ENCODE measurements around the gene SMYD3. TPM values are rescaled to one million over a fixed set of nuclear protein-coding genes. Genes with fewer than 3 reads are reported as not detected.

SMYD3 gene
- total RNA-seq, 2 donors from 2014 or later: 13.5 to 20.8 TPM

- no peak overlapping the region for H3K4me3 ChIP-seq
- H3K27ac ChIP-seq: no peak overlapping the region
- DNase-seq: no peak
- ATAC-seq: no peak
- H3K4me1 ChIP-seq: no peaks in the 10 kb centered on the region
- TF ChIP-seq POLR2A (IDR thresholded peaks at IDR 0.05): no peak
- no peak for TF ChIP-seq CTCF (IDR thresholded peaks at IDR 0.05)
- H3K9me3 ChIP-seq: no peaks in the 10 kb centered on the region
- intact Hi-C loops (cut with DNase I): no loop called here
- 93 to 97% methylated on average over 2 of the region's 2 CpGs for WGBS, 2 donors
- no peaks in the 10 kb centered on the region for H3K36me3 ChIP-seq (replicated peaks in 1 of 2; ENCODE audit: insufficient read depth in 1 of 2, low read depth in 2 of 2)
- H3K27me3 ChIP-seq: no peaks in the 10 kb centered on the region
Observed at GRCh38 chr1:245921417-245921816, 585.7 kb downstream of the SMYD3 start.

GRCh38 chr1:245917403-245917802, 589.7 kb downstream of the SMYD3 start:
- 73 to 77% methylated on average over 6 of the region's 6 CpGs for WGBS, 2 donors
- DNase-seq (no peak), ATAC-seq (no peak)
- Histone ChIP-seq H3K9me3 (no peaks in the 10 kb centered on the region), H3K4me3 (no peak overlapping the region), H3K36me3 (replicated peaks in 1 of 2; ENCODE audit: insufficient read depth in 1 of 2, low read depth in 2 of 2) (no peaks in the 10 kb centered on the region), H3K27me3 (no peaks in the 10 kb centered on the region), H3K27ac (no peak overlapping the region), H3K4me1 (no peaks in the 10 kb centered on the region)
- intact Hi-C loops (cut with DNase I): no loop called here
- TF ChIP-seq POLR2A (IDR thresholded peaks at IDR 0.05) (no peak), CTCF (IDR thresholded peaks at IDR 0.05) (no peak)

GRCh38 chr1:245915841-245916240, 591.2 kb downstream of the SMYD3 start:
- no peak overlapping the region for H3K27ac ChIP-seq
- ATAC-seq: no peak
- 90 to 92% methylated on average over 2 of the region's 2 CpGs for WGBS, 2 donors
- no peaks in the 10 kb centered on the region for H3K9me3 ChIP-seq
- H3K4me3 ChIP-seq: no peak overlapping the region
- intact Hi-C loops (cut with DNase I): no loop called here
- TF ChIP-seq CTCF (IDR thresholded peaks at IDR 0.05): no peak
- TF ChIP-seq POLR2A (IDR thresholded peaks at IDR 0.05): no peak
- H3K4me1 ChIP-seq: no peaks in the 10 kb centered on the region
- no peak for DNase-seq
- no peaks in the 10 kb centered on the region for H3K27me3 ChIP-seq
- H3K36me3 ChIP-seq (replicated peaks in 1 of 2; ENCODE audit: insufficient read depth in 1 of 2, low read depth in 2 of 2): no peaks in the 10 kb centered on the region

GRCh38 chr1:245915406-245915805, 591.7 kb downstream of the SMYD3 start:
- no peak overlapping the region for H3K27ac ChIP-seq
- H3K4me3 ChIP-seq: no peak overlapping the region
- 96% methylated on average over 5 of the region's 5 CpGs for WGBS, 2 donors
- intact Hi-C loops (cut with DNase I): no loop called here
- no peak for DNase-seq
- ATAC-seq: no peak
- no peaks in the 10 kb centered on the region for H3K27me3 ChIP-seq
- H3K4me1 ChIP-seq: no peaks in the 10 kb centered on the region
- no peak for TF ChIP-seq CTCF (IDR thresholded peaks at IDR 0.05)
- no peak for TF ChIP-seq POLR2A (IDR thresholded peaks at IDR 0.05)
- no peaks in the 10 kb centered on the region for H3K36me3 ChIP-seq (replicated peaks in 1 of 2; ENCODE audit: insufficient read depth in 1 of 2, low read depth in 2 of 2)
- H3K9me3 ChIP-seq: no peaks in the 10 kb centered on the region

- intact Hi-C loops (cut with DNase I): no loop called here
- TF ChIP-seq CTCF (IDR thresholded peaks at IDR 0.05) (no peak), POLR2A (IDR thresholded peaks at IDR 0.05) (no peak)
- Histone ChIP-seq H3K9me3 (no peaks in the 10 kb centered on the region), H3K27me3 (no peaks in the 10 kb centered on the region), H3K4me1 (no peaks in the 10 kb centered on the region), H3K36me3 (replicated peaks in 1 of 2; ENCODE audit: insufficient read depth in 1 of 2, low read depth in 2 of 2) (no peaks in the 10 kb centered on the region), H3K27ac (no peak overlapping the region), H3K4me3 (no peak overlapping the region)
- DNase-seq (no peak), ATAC-seq (no peak)
Observed at GRCh38 chr1:245908543-245908942, 598.5 kb downstream of the SMYD3 start.
